GM12801 (cell line): ENCODE results near the gene TRIP13.

ENCODE experiments used
- CTCF ChIP-seq: IDR thresholded peaks from one replicate; pipeline ENCODE4 v1.5.1; 2011; ENCODE audit warnings: control low read depth; ENCODE audit not compliant: insufficient read length; ENCODE audit errors: extremely low read depth

The TRIP13 gene

GRCh38 chr5:852431-853401, 40.0 kb upstream of the TRIP13 start:
- TF ChIP-seq CTCF: no peak

GRCh38 chr5:854217-854616, 38.5 kb upstream of the TRIP13 start:
- TF ChIP-seq CTCF: no peak

- TF ChIP-seq CTCF: no peak
These were observed 37.5 kb upstream of the TRIP13 start for GRCh38 chr5:854966-855743.

- TF ChIP-seq CTCF: no peak
These were observed 36.7 kb upstream of the TRIP13 start for GRCh38 chr5:855771-856530.

GRCh38 chr5:856531-857425, 35.9 kb upstream of the TRIP13 start:
- no peak for TF ChIP-seq CTCF

- no peak for TF ChIP-seq CTCF
These were observed 34.0 kb upstream of the TRIP13 start for GRCh38 chr5:858726-859125.
